EH (cell line): ENCODE data around the gene CAB39.
"Not testable (repeated sequence)": the region's sequence is repeated elsewhere in the genome, so short reads cannot be mapped to it uniquely, and the experiment has no call there.

ENCODE experiments used
- DNase-seq: peaks from one replicate; pipeline ENCODE4 v3.0.0-alpha.2; 2015; ENCODE audit warnings: low read depth

The CAB39 gene

GRCh38 chr2:230684270-230685168 lies 28.1 kb upstream of the CAB39 start:
- DNase-seq = peak; percentile 57

GRCh38 chr2:230685178-230685577 lies 27.5 kb upstream of the CAB39 start:
- no peak for DNase-seq

GRCh38 chr2:230687498-230687897 lies 25.1 kb upstream of the CAB39 start:
- peak; percentile 67 for DNase-seq

- DNase-seq = no peak
Observed at GRCh38 chr2:230688490-230688889, 24.2 kb upstream of the CAB39 start.

GRCh38 chr2:230690439-230690838 lies 22.2 kb upstream of the CAB39 start:
- peak; percentile 33 for DNase-seq

- DNase-seq = peak; percentile 78
Observed at GRCh38 chr2:230691005-230691647, 21.5 kb upstream of the CAB39 start.

GRCh38 chr2:230692760-230693159 lies 19.9 kb upstream of the CAB39 start:
- no peak for DNase-seq

GRCh38 chr2:230693411-230693810 lies 19.2 kb upstream of the CAB39 start:
- no peak for DNase-seq

GRCh38 chr2:230694241-230694640 lies 18.4 kb upstream of the CAB39 start:
- no peak for DNase-seq

- no peak for DNase-seq
Observed at GRCh38 chr2:230695551-230695950, 17.1 kb upstream of the CAB39 start.

GRCh38 chr2:230696670-230697069 lies 16.0 kb upstream of the CAB39 start:
- no peak for DNase-seq

GRCh38 chr2:230697676-230698075 lies 15.0 kb upstream of the CAB39 start:
- DNase-seq = no peak

GRCh38 chr2:230698753-230699152 lies 13.9 kb upstream of the CAB39 start:
- not testable (repeated sequence) for DNase-seq

GRCh38 chr2:230700447-230700846 lies 12.2 kb upstream of the CAB39 start:
- no peak for DNase-seq

GRCh38 chr2:230701308-230701707 lies 11.3 kb upstream of the CAB39 start:
- DNase-seq = no peak

GRCh38 chr2:230702457-230702856 lies 10.2 kb upstream of the CAB39 start:
- DNase-seq = not testable (repeated sequence)

- DNase-seq = no peak
Observed at GRCh38 chr2:230703514-230703913, 9.1 kb upstream of the CAB39 start.

- DNase-seq = no peak
Observed at GRCh38 chr2:230706053-230706521, 6.6 kb upstream of the CAB39 start.

- no peak for DNase-seq
Observed at GRCh38 chr2:230706966-230707365, 5.7 kb upstream of the CAB39 start.

- no peak for DNase-seq
Observed at GRCh38 chr2:230708204-230708603, 4.4 kb upstream of the CAB39 start.

GRCh38 chr2:230711224-230711623 lies 1.4 kb upstream of the CAB39 start:
- no peak for DNase-seq

- DNase-seq = peak; percentile 58
Observed at GRCh38 chr2:230713331-230714135, 891 bp downstream of the CAB39 start.

GRCh38 chr2:230714136-230714480 lies 1.5 kb downstream of the CAB39 start:
- DNase-seq = peak; percentile 84
